HG02970 (cell line): ENCODE measurements around the gene CLEC4G.

ENCODE experiments used
- ATAC-seq: cut with Tn5 transposase; IDR thresholded peaks from one replicate; pipeline ENCODE4 v1.9.1; 2021; ENCODE audit warnings: mild to moderate bottlenecking, moderate library complexity, moderate number of reproducible peaks; ENCODE audit not compliant: unreplicated experiment, low FRiP score

The CLEC4G gene

DNA sequence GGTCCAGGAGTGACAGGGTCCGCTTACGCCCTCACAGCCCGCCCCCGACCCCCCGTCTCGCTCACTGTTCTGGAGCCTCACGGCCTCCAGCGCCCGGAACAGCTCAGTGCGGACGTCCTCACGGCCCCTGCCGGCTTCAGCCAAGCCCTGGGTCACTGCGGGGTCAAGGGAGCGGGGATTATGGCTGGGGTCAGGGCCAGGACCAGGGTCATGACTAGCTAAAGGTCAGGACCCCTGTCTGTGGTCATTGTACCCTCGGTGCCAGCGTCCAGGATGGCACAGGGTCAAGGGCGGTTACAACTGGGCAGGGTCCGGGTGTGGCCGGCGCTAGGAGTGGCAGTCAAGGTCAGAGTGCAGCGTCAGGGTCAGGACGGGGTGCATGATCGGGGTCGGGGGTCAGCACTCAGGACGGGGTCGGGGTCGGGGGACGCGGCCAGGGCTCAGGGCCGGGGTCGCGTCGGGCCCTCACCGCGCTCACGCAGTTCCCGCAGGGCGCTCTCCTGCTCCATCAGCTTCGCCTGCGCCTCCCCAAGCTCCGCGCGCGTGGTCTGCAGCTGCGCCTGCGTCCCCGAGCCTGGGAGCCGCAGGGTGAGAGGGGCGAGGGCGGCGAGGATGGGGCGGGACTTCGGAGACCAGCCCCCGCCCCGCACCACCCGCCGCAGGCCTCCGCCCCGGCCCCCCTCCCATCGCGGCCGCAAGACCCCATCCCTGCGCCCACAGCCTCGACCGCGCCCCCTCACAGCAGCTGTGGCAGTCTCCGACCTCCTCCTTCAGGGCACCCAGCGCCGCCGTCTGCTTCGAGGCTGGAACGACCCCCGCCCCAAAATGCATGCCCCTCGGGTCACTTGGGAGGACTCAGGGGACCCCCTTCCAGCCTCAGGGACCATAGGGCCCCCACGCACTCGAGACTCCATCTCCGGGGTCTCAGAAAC, 1.4 kb downstream of the CLEC4G start:
- ATAC-seq: no peak

DNA sequence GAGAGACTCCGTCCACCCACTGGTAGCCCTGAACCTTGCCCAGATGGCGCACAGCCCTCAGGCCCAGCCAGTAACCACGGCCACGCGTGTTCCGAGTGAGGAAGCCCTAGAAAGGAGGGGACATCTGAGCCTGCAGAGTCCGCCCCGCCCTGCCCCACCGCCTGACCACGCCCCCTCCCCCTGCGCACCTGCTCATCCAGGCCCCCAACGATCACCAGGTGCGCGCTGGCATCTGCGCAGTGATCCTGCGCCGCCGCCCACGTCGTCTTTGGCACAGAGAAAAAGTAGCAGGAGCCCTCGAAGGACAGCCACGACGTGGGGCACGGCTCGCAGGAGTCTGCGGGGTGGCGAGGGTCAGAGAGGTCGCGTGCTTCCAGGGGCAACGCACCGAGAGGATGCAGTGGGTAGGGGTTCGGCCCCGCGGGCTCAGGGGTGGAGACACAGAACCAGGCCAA, 2.1 kb downstream of the CLEC4G start:
- ATAC-seq: no peak

DNA sequence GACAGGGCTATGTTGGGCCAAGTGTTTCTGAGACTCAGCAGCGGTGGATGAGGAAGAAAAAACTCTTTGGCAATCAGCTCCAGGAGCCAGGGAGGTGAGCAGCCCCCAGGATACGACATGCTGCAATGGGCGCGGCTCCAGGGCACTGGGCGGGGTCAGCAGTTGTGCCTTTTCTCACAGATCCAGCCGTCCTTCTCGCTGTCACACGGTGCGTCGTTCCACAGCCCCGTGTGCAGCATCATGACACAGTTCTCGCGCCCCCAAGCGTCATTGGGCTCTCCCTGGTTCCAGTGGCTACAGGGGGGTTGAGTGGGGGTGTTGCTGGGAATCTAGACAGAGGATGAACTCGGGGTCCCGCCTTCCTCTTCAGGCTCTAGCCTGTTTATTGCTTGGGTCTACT, 2.7 kb downstream of the CLEC4G start:
- ATAC-seq: no peak

DNA sequence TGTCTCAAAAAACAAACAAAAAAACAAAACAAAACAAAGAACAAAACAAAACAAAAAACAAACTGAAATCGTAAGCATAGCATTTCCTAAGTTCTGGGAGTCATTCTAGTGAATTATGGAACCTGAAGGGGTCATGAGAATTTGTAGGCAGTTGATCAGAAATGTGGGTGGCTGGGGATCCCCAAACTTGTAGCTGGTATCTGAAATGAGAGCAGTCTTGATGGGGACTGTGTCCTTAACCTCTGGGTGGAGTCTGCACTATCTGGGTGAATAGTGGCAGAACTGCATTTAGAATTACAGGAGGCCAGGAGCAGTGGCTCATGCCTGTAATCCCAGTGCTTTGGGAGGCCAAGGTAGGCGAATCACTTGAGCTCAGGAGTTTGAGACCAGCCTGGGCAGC, 6.1 kb downstream of the CLEC4G start:
- ATAC-seq: no peak

DNA sequence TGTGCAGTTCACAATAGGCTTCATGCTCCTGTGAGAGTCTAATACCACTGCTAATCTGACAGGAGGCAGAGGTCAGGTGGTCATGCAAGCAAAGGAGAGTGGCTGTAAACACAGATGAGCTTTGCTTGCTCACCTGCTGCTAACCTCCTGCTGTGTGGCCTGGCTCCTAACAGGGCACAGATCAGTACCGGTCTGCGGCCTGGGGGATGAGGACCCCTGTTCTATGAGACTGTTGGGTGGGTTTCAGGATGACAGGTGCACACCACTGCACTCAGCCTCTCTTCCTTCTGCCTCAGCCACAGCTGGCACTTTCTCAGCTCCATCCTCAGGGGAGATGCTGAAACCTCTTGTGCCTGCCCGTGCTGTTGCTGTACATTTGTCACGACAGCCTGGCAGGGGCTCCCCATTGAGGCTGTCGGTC, 9.7 kb downstream of the CLEC4G start:
- no peak for ATAC-seq

DNA sequence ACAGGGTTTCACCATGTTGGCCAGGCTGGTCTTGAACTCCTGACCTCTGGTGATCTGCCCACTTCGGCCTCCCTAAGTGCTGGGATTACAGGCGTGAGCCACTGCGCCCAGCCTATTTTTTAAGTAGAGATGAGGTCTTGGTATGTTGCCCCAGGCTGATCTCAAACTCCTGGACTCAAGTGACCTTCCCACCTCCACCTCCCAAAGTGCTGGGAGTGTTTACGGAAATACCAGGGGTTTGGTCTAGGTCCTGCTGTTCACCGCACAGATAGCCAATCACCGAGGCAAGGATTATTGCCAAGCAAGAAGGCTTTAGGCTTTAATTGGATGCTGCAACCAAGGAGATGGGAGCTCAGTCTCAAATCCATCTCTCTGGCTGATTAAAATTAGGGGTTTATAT, 11.6 kb downstream of the CLEC4G start:
- no peak for ATAC-seq

DNA sequence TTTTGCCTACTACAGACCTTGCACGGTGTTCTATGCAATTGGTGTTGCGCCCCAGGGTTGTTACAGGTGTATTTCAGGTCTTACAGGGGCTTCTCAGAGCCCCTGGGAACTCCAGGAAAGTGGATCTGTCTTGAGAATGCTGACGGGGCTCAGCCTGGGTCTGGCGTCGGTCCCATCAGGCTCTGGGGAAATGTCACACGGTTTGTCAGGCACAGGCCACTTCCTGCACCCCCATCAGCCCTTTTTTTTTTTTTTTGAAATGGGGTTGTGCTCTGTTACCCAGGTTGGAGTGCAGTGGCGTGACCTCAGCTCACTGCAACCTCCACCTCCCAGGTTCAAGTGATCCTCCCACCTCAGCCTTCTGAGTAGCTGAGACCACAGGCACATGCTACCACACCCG, 13.2 kb downstream of the CLEC4G start:
- no peak for ATAC-seq

DNA sequence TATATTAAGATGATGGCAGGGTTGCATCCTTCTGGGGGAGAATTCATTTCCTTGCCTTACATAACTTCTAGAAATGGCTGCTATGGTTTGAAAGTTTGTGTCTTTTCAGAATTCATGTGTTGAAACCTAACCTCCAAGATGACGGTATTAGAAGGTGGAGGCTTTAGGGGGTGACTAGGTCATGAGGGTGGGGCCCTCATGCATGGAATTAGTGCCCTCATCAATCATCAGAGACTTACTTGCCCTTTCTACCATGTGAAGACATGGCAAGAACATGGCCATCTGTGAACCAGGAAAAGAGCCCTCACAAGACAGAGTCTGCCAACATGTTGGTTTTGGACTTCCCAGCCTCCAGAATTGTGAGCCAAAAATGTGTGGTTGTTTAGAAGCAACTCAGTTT, 15.1 kb downstream of the CLEC4G start:
- no peak for ATAC-seq

DNA sequence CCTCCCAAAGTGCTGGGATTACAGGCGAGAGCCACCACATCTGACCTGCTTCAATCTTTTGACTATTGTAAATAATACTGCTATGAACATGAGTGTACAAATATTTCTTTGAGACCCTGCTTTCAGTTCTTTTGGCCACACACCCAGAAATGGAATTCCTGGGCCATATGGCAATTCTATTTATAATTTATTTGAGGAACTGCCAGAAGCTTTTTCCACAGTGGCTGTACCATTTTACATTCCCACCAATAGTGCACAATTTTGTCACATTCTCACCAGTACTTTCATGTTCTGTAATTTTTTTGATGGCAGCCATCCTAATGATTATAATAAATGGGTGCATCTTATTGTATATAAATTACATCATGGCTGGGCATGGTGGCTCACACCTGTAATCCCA, 16.2 kb downstream of the CLEC4G start:
- no peak for ATAC-seq

DNA sequence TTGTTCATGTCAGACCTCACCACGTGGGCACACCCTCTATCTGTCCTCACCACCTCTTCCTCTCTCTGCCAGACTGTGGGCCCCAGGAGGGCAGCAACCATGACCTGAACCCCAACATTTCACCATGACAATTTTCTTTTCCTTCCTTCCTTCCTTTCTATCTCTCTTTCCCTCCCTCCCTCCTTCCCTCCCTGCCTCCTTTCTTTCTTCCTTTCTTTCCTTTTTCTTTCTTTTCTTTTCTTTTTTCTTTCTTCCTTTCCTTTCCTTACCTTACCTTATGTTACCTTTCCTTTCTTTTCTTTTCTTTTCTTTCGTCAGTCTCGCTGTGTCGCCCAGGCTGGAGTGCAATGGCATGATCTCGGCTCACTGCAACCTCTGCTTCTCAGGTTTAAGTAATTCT, 21.3 kb downstream of the CLEC4G start:
- no peak for ATAC-seq

DNA sequence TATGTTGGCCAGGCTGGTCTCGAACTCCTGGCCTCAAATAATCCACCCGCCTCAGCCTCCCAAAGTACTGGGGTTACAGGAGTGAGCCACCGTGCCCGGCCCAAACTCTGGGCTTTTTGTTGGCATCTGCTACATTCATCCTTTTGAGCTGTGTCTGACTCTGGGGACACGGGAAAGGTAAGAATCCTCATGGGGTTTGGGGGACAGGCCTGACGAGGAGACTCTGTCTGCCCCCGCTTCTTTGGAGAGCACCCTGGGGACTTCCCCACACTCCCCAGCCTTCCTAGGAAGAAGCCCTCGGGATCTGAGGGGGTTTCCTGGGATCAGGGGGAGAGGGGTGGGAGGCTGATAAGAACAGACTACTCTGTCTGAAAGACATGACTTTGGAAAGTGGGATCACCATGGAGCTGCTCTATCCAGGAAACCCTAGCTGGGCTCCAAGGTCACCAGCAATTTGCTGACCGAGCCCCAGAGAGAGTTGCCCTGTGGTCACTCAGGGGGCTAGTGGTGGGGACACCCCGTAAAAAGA, 21.9 kb downstream of the CLEC4G start:
- ATAC-seq: no peak

DNA sequence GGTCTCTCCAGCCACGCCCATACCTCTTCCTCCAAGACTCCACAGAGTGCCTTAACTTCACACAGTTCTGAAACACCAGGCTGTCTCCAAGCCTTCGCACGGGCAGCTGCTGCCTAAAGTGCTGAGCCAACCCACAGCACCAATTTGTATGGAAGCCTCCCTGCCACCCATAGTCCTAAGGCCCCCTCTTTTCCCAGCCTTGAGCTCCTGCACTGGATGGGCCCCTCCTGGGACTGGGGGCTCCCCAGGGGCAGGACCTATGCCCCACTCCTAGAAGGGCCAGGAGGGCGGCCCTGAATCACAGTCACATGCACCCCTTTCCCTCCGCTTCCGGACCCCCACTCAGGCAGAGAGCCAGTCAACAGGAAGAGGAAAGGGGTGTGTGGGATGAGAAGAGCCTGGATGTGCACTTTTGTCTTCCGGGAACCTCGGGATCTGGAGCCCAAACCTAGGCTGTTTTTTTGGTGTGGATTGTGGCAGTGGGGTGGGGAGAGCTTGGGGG, 24.9 kb downstream of the CLEC4G start:
- no peak for ATAC-seq

DNA sequence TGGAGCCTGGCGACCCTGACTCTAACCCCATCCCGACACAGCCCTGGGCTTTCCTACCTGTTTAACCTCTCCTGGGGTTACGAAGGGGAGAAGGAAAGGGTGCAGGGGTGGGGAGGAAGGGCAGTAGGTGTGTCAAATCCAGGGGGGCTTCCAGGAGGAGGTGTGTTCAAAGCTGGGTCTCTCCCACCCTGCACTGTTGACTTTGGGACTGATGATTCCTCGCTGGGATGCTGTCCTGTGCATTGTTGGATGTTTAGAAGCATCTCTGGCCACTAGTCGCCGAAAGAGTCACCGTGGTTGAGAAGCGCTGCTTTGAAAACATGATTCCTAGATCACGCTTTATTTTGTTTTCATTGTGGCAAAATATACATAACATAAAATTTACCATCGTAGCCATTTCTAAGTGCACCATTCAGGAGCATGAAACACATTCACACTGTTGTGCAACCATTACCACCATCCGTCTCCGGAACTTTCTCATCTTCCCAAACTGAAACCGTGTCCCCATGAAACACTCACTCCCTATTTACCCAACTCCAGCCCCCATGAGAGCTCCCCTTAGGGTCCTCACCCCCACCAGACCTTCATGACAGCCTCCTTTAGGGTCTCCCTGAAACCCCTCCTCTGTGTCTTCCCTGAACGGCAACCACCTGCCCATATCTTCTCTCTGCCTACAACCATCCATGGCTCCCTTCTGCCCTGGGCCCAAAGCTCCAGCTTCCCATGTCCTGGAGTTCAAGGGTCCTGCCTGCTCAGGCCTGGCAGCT, 25.5 kb downstream of the CLEC4G start:
- no peak for ATAC-seq

DNA sequence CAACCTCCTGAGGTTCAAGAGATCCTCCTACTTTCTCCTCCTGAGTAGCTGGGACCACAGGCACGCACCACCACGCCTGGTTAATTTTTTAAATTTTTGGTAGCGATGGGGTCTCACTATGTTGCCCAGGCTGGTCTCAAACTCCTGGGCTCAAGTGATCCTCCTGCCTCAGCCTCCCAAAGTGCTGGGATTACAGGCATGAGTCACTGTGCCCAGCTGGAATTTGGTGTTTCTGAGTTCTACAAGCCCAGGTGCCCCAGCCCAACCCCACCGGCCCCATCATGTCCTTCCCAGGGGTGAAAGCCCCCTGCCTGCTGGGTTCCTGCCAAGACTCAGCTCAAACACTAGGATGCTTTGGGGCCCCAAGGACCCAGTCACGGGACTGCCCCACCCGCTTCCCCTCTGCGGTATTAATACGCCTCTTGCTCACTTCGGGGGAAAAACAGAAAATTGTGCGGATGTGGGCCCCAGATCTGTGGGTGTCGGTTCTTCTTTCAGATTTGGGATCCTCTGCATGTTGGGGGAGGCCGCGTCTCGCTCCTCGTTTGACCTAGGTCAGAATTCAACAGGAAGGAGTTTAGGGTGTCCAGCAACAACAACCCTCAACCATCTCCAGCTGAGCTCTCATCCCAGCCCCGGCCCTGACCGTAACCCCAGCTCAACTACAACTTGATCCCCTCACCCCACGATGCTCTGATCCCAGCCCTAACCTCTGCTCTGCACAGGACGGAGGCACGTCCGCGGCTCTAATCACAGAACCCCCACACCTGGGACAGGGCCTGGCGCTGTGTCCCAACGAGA, 26.3 kb downstream of the CLEC4G start:
- no peak for ATAC-seq

DNA sequence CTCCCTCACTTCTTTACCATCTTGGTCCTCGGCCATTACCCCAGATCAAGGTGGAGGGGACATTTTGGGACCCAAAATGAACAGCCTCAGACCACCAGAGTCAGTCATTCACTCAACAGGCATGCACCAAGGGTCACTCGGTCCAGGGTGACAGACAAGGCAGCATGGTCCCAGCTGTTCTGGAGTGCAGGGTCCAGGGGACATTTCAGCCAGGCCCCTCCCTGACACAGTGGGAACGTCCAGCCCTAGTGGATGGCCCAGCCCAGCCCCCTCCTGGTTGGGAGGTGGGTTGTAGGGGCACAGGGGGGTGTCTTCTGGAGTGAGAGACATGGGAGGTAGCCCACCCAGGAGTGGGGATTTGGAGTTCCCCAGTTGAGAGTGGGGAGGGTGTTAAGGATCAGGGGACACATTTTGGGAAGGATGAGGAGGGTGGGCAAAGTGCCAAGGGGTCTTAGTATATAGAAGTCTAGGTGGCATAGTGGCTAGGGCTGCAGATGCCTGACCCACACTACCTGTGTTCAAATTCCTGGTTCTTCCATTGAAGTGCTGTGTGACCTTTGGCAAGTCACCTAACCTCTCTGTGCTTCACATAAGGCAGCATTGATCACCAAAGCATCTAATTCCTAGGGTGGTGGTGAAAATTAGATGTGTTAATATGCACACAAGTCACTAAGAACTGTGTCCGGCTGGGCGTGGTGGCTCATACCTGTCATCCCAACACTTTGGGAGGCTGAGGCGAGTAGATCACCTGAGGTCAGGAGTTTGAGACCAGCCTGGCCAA, 27.4 kb downstream of the CLEC4G start:
- ATAC-seq: no peak

DNA sequence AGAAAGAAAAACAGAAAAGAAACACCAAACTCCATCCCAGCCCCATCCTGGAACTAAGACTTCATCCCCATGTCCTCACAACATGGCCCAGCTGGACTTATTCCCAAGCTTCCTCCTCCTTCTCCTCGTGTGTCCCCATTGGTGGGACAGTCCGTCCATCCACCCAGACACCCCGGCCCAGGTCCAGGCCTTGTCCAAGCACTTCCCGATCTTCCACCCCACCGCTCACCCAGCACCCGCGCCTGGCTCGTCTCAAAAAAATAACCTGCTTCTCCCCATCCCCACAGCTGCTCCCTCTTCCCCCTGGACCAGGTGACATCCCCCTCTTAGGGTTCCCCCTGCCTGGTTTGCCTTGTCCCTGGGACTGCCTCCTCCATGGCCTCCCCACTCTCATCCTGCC, 28.6 kb downstream of the CLEC4G start:
- ATAC-seq: no peak

DNA sequence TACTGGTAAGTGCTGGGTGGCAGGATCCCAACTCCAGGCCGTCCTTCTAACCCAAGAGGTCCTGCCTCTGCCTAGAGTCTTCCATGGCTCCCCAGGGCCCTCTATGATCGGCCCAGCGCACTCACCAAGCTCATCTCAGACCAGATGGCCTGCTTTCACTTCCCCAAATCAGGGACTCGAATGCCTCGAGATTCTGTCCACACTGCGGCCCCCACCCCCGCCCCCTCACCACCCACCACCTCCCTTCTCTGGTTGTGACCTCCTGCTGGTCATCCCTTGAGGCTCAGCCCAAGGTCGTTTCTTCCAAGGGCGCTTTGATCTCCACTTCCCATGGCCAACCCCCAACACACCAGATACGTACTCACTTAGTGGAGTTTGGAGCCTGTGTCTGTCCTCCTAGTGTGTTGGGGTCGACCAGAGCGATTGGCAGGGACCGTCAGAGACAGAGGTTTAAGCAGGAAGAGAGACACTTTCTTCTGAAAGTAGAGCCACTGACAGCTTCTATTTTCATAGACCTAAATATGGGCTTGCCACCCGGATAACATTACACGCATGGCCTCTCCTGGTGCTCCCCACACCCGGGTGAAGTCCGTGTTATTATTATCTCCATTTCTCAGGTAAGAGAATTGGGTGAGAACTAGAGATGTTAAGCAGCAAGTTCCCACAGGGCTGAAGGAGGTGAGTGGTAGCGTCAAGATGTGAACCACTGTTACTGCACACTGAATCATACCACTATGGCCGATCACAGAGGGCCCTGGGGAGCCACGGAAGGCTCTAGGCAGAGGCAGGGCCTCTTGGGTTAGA, 30.1 kb downstream of the CLEC4G start, which contains the start of gene FCER2:
TSS of gene FCER2 (minus strand) at position 478 of the 804 bp plus-strand sequence. CDS start 2,371 bp downstream, outside the sequence.
- peak; percentile 48 for ATAC-seq

DNA sequence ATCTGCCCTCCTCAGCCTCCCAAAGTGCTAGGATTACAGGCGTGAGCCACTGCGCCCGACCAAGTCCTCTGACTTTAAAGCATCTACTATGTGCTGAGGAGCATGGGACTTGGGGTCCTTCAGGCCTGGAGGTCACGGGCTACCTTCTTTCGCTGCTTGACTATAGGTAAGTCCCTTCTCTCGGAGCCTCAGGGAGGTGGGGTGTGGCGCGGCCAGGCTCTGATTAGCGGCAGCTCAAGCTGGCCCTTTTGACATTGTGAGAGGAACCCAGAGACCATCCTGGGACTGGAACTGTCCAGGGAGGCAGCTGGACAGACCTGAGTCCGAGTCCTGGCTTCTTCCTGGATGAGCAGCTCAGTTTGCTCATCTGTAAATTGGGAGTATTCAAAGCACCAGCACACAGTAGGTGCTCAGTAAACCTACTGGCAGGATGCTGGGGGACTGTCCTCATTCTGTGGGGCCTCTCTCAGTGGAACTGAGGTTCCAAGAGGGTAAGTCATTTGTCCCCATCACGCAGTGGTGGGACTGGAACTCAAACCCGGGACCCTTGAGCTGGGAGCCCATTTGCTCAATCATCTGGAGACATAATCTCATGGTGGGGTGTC, 30.8 kb downstream of the CLEC4G start:
- no peak for ATAC-seq
